HG02763 (cell line): ENCODE results near the gene IL3.

ENCODE experiments used
- ATAC-seq: cut with Tn5 transposase; IDR thresholded peaks from one replicate; pipeline ENCODE4 v1.9.1; 2021; ENCODE audit warnings: mild to moderate bottlenecking, moderate library complexity; ENCODE audit not compliant: unreplicated experiment

The IL3 gene

DNA sequence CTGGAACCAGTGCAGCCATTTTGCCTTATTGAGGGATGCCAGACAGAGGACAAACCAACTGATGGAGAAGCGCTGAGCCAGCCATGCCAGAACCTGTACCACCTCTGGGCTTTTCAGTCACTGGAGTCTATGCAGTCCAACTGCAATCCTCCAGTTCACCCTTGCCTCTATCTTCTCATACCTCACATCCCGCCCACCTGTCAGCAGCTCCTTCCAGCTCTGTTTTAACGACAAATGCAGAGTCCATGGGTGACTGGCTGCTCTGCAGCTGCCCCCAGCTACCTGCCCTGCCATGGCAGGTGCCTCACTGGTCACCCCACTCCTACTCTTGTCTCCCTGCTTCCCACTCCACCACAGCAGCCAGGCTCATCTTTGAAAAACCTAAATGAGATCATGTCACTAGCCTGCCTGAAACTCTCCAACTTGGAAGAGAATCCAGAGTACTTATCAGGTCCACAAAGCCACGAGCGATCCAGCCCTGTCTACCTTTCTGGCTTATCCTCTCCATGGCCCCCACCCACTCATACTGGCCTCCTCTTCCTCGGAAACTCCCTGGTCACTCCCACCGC lies 35.0 kb upstream of the IL3 start:
- no peak for ATAC-seq

- ATAC-seq = no peak
These were observed 33.9 kb upstream of the IL3 start for GRCh38 chr5:132026516-132027008.

DNA sequence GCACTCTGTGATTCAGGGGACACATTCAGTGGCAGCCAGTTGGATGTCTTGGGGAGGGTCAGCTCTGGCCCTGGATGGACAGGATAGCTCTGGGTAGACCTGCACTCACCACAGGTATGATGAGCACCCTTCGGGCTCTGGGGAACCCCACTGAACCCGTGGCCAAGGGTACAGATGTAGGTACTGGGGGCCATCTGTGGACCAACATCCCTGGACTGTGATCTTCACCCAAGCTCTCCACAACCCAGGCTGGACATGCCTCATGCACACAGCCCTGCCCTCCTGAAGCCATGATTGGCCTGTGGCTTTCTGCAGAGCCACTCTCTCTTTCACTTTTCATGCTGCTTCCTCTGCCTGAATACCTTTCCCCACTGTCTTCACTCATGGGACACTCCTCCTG lies 33.4 kb upstream of the IL3 start:
- ATAC-seq = no peak

- ATAC-seq = no peak
These were observed 30.7 kb upstream of the IL3 start for GRCh38 chr5:132029609-132030330.

DNA sequence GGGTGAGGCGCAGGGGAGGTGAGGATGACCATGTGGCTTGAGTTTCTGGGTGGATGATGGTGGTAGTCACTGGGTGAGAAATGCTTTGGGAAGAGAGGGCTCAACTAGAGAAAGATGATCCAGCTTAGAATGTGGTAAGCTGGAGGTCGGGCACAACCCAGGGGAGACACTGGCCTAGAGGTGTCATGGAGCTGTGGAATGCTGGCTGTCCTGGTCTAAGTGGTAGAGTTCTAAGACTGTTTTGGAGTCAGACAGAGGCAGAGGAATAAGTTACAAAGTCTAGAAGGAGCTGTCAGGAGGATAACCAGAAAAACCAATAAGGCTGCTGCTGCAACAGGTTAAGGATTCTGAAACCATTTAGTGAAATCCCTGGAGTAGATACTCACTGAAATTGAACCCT lies 29.8 kb upstream of the IL3 start:
- no peak for ATAC-seq

GRCh38 chr5:132032196-132032595 lies 28.3 kb upstream of the IL3 start:
- ATAC-seq = no peak

GRCh38 chr5:132033122-132033521 lies 27.3 kb upstream of the IL3 start:
- ATAC-seq = no peak

DNA sequence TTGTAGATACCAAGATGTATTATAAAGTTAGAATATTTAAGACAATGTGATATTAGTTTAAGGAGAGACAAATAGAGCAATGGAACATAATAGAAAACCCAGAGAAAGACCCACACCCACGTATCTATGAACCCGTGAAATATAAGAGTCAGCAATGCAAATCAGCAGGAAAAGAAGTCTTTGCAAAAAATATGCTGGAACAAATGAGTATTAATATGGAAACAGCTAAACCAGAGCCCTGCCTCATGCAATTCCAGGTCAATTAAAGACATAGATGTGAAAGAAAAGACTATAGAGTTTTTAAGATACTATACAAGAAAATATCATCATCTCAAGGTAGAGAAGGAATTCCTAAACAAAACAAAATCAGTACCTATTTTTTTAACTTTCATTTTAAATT lies 23.1 kb upstream of the IL3 start:
- ATAC-seq = no peak

- ATAC-seq = no peak
These were observed 16.2 kb upstream of the IL3 start for GRCh38 chr5:132044207-132044606.

- ATAC-seq = no peak
These were observed 13.6 kb upstream of the IL3 start for GRCh38 chr5:132046880-132047299.

- no peak for ATAC-seq
These were observed 11.4 kb upstream of the IL3 start for GRCh38 chr5:132049093-132049492.

DNA sequence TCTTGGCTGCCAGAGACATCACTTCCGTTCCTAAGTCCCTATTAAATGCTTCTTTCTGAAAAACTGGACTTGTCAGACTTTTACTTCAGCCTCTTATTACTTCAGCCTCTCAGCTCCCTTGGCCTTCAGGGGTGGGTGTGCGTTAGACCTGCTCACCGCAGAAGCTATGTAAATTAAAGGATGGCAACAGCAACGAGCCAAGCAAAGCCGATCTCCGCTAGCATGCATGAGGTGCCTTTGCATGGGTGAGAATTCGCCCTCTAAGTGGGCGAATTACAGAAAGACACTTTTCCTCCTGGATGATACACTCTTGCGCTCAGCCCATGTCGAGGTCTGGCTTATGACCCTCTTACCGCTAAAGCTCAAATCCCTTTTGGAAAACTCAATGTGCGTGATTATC lies 10.9 kb upstream of the IL3 start:
- ATAC-seq = no peak

GRCh38 chr5:132050136-132050535 lies 10.3 kb upstream of the IL3 start:
- ATAC-seq = no peak

- ATAC-seq = no peak
These were observed 9.5 kb upstream of the IL3 start for GRCh38 chr5:132050661-132051552.

DNA sequence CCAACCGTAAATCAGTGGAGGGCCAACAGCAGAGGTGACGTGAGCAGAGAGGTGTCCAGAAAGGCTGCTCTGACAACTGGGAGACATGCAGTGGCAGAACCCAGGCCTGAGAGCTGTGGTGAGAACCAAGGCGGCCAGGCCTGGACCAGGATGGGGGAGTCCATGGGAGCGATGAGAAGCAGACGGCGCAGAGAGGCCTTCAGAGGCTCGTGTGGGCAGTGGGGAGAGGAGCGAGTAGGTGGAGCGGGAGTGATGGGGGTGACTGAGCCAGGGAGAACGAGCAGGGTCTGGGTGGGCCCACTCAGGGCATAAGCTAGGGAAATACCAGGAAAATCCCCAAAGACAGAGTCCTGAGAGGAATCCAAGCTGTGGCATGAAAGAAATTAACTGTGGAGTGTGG lies 7.9 kb upstream of the IL3 start:
- ATAC-seq = no peak

GRCh38 chr5:132053483-132053882 lies 7.0 kb upstream of the IL3 start:
- no peak for ATAC-seq

- ATAC-seq = no peak
These were observed 6.3 kb upstream of the IL3 start for GRCh38 chr5:132054031-132054696.

DNA sequence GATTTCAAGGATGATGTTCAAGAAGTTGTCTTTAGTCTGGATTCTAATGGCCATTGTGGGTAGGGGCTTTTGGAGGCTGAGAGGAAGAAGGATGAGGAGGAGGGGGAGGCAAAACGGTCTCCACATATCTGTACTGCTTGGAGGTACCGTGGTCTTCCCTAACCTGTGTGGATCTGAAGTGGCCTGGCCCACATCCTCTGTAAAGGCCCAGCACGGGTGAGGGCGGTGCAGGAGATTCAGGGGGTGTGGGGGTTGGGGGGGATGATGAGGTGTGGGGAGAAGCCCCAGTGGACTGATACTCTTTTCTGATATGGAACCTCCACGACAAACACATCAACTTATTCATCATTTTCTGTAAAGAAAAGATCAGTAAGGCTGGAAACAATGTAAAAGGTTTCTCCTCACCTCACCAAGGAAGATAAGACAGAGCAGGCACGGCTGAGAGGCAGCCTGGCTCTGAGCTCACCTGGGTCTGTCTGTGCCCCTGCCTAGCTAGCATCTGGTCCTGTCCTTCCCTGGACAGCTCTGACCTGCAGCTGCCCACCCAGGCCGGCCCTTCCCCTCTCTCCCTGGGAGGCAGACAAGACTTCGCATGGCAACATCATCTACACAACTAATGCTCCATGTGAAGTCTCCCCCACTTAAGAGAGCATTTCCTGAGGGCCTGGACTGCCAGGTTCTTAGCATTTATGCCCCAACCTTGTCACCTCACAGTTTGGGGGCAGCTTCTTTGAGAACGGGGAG lies 5.6 kb upstream of the IL3 start:
- no peak for ATAC-seq

DNA sequence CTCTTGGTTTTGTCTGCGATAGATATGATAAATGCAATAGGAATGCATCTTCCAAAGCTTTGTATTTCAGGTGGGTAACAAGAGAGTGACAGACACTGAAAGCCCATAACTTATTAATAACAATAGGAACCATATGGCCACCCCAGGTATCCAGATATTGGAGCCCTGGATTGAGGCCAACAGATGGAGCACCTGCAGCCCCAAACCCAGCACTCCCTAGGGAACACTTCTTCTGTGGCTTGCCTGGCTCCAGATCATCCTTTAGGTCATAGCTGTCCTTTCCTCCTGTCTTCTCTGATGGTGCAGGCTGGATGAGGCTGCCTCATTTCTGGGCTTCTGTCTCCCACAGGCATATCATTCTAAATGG lies 5.0 kb upstream of the IL3 start:
- no peak for ATAC-seq

GRCh38 chr5:132055808-132056609 lies 4.4 kb upstream of the IL3 start:
- no peak for ATAC-seq
